HG02970 (cell line): Measurements from ENCODE around the gene GADD45B.
"Not testable (repeated sequence)": the region's sequence is repeated elsewhere in the genome, so short reads cannot be mapped to it uniquely, and the experiment has no call there.

ENCODE experiments used
- ATAC-seq: cut with Tn5 transposase; IDR thresholded peaks from one replicate; pipeline ENCODE4 v1.9.1; 2021; ENCODE audit warnings: mild to moderate bottlenecking, moderate library complexity, moderate number of reproducible peaks; ENCODE audit not compliant: unreplicated experiment, low FRiP score

The GADD45B gene

DNA sequence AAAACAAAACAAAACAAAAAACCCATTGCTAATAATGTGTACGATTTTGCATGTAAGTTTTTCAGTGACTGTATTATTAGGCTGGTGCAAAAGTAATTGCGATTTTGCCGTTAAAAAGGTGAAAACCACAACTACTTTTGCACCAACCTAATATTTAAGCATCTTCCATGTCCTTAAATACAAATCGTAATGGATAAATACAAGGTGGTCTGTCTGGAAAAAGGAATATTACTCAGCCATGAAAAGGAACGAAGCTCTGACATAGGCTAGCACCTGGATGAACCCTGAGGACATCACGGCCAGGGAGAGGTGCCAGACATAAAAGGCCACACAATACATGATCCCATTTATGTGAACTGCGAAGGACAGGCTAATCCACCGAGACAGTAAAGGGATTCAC is 33.2 kb downstream of the GADD45B start:
- ATAC-seq = no peak

DNA sequence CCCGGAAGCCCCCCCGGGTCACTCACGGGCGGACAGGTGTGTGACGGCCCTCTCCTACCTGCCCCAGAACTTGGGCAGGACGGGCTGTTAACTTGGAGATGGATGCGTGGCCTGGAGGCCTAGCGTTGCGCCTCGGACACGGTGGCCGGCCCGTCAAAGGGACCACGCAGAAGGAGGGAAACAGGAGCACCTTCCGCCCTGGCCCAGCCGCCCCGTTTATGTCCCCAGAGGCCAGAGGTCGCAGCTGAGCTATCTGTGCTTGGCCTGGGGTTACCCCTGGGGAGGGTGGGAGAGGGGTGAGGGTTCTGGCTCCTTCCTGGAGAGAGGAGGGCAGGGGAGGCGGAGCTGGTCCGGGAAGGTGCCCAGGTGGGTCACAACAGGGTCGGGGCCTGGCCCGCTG is 35.6 kb downstream of the GADD45B start:
- no peak for ATAC-seq

DNA sequence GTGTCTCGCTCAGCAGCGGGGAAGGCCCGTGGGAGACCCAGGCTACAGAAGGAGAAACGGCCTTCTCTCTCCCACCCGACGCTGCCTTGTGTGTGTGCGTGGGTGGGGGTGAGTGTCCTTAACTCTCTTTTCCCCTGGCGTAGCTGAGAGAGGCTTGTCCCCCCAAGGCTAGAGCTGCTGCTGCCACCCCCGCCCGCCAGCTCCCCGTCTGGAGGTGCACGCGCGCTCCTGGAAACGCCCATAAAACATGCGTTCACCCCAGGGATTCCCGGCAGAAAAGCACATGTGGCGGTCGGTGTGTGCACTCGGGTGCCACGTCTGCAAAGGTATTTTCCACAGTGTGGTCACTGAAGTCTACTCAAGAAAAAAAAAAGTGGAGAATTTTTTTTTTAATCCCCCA is 36.1 kb downstream of the GADD45B start:
- no peak for ATAC-seq

DNA sequence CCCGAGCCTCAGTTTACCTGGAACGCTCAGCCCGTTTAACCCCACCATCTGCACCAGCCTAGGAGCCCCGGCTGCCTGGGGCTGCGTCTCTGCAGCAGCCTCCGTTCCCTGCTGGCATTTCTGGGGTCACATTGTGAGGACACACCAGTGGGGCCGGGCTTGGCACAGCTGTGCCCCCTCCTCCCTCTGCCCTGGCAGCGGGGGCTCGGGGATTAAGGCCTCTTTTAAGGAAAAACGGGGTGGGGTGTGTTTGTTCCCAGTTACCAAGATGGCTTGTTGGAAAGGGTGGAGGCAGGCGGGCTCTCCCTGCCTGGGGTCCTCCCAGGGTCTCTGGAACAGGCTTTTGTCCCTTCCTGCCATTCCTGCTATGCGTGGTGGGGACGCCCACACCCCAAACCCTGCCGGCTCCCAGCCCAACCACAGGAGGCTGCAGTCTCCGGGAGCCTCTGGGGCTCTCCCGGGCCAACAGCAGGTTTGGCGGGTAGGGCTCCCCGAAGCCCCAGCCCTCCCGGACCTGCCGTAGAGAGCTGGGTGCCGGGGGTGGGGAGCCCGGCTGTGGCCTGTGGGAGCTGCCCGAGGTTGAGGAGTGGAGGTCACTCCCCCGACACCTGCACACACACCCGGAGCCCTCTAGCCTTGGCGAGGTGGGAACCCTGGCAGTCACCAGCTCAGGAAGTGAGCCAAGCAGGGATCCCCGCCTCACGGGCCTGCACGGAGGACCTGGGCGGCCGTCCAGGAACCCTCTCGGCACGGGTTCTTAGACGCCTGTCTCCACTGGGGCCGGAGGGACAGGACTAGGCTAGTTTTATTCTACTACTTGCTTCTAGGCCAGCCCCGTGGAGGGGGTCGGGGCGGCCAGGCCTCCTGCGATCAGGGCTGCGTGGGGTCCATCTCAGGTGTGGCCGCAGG is 36.9 kb downstream of the GADD45B start:
- ATAC-seq = no peak

DNA sequence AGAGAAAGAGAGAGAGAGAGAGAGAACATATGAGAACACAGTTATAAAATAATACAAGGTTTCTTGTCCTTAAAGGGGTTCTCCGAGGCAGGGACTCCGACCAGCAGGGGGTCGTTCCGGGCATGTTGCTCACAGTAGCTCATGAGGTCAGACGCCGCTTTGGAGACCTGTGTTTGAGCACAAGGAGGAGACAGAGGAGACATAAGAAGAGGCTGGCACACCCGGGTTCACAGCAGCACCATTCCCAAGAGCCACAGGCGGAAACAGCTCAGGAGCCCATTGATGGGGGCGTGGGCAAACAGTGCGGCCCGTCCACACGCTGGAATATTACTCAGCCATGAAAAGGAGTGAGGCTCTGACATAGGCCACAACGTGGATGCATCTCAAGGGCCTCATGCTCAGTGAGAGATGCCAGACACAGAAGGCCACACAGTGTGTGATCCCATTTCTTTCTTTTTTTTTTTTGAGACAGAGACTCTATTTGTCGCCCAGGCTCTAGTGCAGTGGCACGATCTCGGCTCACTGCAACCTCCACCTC is 39.1 kb downstream of the GADD45B start:
- no peak for ATAC-seq

DNA sequence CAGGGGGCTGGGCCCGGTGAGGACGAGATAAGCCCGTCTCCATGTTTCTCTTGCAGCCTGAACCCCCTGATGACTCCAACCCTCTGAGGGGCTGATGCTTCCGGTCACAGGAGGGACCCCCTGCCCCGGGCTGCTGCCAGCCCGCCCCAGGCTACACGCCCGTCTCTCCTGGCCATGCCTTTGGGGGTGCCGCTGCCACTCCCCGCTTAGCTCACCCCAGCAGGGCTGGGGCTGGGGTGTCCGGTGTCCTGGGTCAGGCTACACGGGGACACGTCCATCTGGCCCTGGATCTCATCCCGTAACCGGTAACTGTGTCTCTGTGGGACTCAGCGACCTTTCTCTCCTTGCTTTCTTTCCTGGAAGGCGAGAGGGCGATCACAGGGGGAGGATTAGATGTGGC is 40.8 kb downstream of the GADD45B start:
- ATAC-seq = no peak

DNA sequence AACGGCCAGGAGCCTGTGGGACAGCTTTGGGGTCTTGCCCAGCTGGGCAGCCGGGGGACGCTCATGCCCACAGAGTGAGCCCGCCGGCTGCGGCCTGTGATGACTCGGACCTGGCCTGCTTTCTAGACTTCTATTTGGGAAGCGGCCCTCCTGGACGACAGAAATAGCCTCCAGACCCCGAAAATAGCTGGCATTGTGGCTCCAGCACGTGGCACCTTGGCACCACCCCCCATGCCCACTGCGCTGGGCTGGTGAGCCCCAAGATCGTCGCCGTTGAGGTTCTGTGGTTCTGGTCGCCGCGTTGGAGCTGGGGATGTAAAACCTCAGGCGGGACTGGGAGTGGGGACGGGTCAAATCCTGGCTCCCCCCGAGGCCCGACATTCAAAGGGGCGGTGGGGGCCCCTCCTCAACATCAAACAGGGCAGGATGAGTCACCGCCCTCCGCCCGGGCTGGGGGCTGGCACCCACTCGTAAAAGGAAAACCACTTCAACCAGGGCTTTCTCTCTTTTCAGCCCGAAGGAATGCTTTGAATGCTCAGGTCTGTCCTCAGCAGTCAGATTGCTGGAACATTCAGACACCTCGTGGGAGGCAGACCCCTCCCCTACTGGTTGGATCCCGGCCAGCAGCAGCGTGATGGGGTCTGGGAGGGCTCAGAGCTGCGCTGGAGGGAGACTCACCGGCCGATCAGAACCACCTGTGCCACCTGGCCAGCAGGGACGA is 42.1 kb downstream of the GADD45B start:
- ATAC-seq = no peak

DNA sequence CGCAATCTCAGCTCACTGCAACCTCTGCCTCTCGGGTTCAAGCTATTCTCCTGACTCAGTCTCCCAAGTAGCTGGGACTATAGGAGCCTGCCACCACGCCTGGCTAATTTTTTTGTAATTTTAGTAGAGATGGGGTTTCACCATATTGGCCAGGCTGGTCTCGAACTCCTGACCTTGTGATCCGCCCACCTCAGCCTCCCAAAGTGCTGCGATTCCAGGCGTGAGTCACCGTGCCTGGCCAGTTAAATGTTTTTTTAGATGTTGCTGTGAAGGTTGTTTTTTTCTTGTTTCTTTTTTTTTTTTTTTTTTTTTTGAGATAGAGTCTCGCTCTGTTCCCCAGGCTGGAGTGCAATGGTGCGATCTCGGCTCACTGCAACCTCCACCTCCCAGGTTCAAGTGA is 42.9 kb downstream of the GADD45B start:
- ATAC-seq = not testable (repeated sequence)

DNA sequence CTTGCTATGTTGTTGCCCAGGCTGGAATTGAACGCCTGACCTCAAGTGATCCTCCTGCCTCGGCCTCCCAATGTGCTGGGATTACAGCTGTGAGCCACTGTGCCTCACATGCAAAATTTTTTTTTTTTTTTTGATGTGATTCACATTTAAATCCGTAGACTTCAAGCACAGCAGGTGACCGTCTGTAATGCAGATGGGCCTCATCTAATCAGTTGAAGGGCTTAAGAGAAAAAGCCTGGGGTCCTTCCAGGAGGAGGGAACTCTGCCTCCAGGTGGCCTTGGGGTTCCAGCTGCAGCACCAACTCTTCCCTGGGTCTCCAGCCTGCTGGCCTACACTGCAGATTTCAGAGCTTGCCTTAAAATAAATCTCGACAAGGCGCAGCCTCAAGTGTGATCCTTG is 43.6 kb downstream of the GADD45B start:
- ATAC-seq = no peak

DNA sequence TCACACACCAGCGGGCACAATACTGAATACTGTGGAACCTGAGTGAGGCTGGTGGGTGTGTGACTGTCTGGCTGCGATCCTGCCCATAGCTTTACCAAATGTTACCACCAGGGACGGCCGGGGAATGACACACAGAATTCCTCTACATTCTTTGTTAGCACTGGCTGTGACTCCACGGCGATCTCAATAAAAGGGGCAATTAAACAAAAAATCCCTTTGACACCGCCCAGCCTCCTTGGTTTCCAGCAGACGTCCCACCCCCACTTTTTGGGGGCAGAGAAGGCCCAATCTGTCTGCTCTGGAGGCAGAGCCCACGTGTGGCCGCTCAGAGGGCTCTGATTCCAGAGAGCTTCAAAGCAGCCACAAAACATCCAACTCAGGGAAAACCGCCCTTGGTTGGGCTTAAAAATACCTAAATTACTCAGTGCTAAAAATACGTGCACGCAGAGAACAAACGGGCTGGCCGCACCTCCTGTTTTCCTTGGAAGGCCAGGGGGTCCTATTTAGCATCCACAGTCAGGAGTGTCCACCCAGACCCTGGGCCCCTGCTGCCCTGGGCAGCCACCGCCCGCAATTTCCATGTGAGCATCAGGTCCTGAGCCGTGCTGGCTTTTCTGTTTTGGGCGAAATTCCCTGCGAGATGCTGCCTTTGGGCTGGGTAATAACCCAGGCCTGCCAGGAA is 47.8 kb downstream of the GADD45B start:
- ATAC-seq = no peak

DNA sequence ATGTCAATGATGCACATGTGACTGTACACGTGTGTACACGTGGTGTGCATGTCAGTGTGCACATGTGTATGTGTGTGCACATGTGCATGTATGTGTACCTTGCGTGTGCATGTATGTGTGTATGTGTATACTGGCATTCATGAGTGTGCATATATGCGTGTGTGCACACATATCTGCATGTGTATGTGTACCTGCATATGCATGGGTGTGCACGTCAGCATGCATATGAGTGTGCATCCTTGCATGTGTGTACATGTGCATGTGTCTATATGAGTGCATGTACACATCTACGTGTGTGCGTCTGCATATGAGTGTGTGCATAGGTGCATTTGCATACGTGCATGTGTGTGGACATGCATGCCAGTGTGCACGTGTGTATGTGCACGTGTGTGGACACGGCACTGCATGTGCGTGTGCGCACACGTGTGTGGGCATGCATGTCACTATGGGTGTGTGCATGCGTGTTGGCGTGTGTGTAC is 48.5 kb downstream of the GADD45B start:
- ATAC-seq = no peak

DNA sequence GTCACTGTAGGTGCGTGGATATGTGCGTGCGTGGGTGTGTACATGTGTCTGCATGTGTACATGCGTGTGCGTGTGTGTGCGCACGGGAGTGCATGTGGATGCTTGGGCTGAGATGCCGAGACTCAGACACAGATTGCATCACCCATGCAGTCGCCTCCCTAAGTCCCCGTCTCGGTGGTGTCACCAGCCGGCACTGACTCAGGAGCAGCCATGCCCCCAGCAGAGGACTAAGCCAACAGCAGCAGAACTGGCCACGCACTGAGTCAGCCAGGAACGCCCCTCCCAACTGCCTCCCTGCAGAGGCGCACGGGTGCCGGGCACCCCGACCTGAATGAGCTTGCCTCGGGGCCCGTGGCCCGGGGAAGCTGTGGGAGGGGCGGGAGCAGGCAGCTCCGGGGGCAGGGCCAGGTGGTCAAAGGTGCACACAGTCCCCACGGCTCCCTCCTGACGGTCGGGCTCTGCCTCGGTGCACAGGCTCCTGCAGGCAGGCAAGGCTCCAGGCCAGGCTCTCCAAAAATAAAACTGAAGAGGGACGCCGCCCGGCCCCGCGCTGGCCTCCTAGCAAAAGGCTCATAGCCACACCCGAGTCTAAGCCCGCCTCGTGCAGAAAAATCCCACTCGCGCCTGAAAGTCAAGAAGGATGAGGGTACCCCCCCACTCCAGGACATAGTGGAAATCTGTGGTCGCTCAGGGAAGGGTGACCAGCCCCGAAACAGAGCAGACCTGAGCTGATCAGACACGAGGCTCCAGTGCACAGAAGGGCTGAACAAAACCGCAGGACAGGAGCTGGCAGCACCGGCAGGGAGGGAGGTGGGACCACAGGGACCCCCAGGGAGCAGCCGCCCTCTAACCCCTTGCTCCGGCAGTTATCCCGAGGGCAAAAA is 49.2 kb downstream of the GADD45B start:
- no peak for ATAC-seq

DNA sequence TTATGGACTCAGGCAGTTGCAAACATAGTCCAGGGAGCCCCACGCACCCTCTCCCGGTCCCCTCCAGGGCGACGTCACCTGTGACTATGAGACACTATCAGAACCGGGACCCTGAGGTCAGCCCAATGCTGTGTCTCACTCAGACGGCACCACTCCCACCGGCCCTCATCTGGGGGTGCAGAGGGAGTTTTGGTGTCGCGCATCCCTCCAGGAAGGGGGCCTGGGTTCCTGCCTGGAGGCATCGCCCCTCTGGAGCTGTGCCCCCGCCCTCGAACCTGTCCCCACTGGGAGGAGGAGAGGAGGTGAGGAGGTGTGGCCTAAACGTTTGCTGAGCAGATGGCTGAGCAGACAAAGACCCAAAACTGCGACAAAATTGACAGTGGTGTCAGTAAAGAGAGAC is 51.2 kb downstream of the GADD45B start:
- no peak for ATAC-seq

DNA sequence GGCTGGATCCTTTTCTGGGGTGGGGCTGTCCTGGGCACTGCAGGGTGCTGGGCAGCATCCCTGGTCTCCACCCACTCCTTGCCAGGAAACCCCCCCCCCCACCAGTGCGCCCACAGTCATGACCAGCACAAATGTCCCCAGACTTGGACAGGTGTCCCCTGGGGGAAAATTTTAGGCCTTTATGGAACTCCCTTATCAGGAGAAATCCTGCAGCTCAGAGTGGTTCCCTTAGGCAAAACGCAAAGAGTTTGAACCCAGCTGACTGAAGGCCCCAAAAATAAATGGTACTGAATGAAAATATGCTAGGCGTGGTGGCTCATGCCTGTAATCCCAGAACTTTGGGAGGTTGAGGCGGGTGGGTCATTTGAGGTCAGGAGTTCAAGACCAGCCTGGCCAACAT is 51.8 kb downstream of the GADD45B start:
- no peak for ATAC-seq
